IPS DF 19.7 (cell line): ENCODE data around the gene MUL1.
A peak's percentile ranks its signal among the peaks of the same experiment; 100 is the strongest.
"Not testable (repeated sequence)": the region's sequence is repeated elsewhere in the genome, so short reads cannot be mapped to it uniquely, and the experiment has no call there.

Experiments
- DNase-seq: peaks from one replicate; pipeline ENCODE4 v3.0.0-alpha.2; 2013; ENCODE audit warnings: low read depth, low spot score

MUL1 gene

GRCh38 chr1:20511518-20512428 is 3.8 kb upstream of the MUL1 start:
- DNase-seq: no peak

GRCh38 chr1:20508411-20508771 is 440 bp upstream of the MUL1 start:
- DNase-seq: no peak

- no peak for DNase-seq
Observed at GRCh38 chr1:20507248-20507563, 745 bp downstream of the MUL1 start.

GRCh38 chr1:20505488-20505887 is 2.5 kb downstream of the MUL1 start:
- DNase-seq: no peak

GRCh38 chr1:20500716-20501115 is 7.2 kb downstream of the MUL1 start:
- DNase-seq: no peak

GRCh38 chr1:20499718-20500117 is 8.2 kb downstream of the MUL1 start:
- DNase-seq: no peak

- no peak for DNase-seq
Observed at GRCh38 chr1:20499105-20499504, 8.8 kb downstream of the MUL1 start.

- no peak for DNase-seq
Observed at GRCh38 chr1:20498116-20498515, 9.8 kb downstream of the MUL1 start.

- DNase-seq: no peak
Observed at GRCh38 chr1:20497506-20497905, 10.4 kb downstream of the MUL1 start.

GRCh38 chr1:20496725-20497383 is 11.1 kb downstream of the MUL1 start:
- not testable (repeated sequence) for DNase-seq

- no peak for DNase-seq
Observed at GRCh38 chr1:20496241-20496661, 11.7 kb downstream of the MUL1 start.

GRCh38 chr1:20495661-20496060 is 12.3 kb downstream of the MUL1 start:
- DNase-seq: no peak

- DNase-seq: no peak
Observed at GRCh38 chr1:20494609-20495311, 13.2 kb downstream of the MUL1 start.

- peak; percentile 84 for DNase-seq
Observed at GRCh38 chr1:20493839-20494608, 13.9 kb downstream of the MUL1 start.

- DNase-seq: no peak
Observed at GRCh38 chr1:20493309-20493708, 14.6 kb downstream of the MUL1 start.

GRCh38 chr1:20492751-20493150 is 15.2 kb downstream of the MUL1 start:
- DNase-seq: no peak

- DNase-seq: no peak
Observed at GRCh38 chr1:20491866-20492265, 16.1 kb downstream of the MUL1 start.

- DNase-seq: no peak
Observed at GRCh38 chr1:20491178-20491577, 16.8 kb downstream of the MUL1 start.

GRCh38 chr1:20487236-20487590 is 20.7 kb downstream of the MUL1 start:
- DNase-seq: no peak

- no peak for DNase-seq
Observed at GRCh38 chr1:20486457-20487235, 21.3 kb downstream of the MUL1 start.
